Effector CD4-positive, alpha-beta T cell (primary cell): Measurements from ENCODE around the gene VANGL1.

ENCODE experiments used
- DNase-seq: peaks from one replicate; pipeline ENCODE4 v3.0.0-alpha.2; 2020

The VANGL1 gene

DNA sequence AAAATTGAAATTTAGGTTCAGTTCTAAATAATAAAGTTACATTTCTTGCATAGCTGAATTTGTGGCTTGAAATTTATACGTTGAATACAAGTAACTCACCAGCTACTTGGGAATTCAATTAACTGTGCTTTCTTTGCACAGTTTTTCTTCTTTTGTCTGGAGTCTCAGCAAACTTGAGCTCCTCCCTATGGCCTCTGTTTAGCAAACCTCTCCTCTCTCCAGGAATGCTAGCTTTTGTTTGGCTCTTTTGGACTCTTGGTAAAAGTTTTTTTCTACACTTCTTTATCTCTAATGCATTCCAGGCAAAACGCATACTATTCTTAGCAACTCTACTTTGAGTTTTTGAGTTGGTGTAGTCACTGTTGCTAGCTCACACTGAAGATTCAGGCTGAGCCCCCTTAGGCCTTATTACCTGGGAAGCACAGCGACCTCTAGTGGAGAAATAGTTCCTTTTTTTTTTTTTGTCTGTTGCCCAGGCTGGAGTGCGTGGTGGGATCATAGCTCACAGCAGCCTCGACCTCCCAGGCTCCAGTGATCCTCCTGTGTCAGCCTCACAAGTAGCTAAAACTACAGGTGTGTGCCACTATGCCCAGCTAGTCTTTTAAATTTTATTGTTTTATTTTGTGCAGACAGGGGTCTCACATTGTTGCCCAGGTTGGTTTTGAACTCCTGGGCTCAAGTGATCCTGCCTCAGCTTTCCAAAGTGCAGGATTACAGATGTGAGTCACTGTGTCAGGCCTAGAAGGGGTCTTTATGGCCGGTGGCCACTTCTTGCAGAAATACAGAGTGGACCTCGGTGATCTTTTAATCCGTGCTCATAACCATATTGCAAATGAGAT lies 65.0 kb downstream of the VANGL1 start:
- no peak for DNase-seq

DNA sequence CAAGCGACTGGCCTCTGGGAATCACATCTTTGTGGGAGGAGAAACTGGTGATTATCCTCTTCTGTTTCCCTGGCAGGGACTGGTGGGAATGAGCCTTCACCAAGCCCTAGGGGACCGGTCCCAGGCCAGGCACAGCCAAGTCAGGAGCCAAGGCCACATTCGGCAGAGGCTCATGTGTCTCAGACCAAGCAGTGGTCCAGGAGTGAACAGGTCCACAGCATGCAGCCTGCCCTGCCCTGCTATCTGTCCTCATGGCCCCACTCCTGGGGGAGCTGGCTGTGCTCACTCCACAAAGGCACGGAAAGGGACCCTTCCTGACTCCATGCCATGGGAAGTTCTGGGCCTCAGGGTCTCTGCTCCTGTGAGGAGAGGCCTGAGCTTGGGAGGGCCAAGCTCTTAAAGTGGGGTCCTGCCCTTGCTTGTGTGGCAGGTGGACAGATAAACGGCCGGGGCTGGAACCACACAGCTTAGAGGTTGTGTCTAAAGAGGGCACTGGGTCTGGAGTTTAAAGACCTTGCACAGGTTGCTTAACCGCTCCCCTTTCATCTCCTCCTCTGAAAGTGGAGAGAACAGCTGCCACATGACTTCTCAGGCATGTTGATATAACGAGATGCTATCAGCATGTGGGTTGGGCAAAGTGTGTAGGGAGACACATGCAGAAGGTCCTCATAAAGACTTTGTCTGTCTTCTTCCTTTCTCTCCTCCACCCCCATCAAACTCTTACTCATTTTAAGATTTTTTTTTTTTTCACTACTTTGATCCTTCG lies 69.3 kb downstream of the VANGL1 start:
- DNase-seq: no peak

DNA sequence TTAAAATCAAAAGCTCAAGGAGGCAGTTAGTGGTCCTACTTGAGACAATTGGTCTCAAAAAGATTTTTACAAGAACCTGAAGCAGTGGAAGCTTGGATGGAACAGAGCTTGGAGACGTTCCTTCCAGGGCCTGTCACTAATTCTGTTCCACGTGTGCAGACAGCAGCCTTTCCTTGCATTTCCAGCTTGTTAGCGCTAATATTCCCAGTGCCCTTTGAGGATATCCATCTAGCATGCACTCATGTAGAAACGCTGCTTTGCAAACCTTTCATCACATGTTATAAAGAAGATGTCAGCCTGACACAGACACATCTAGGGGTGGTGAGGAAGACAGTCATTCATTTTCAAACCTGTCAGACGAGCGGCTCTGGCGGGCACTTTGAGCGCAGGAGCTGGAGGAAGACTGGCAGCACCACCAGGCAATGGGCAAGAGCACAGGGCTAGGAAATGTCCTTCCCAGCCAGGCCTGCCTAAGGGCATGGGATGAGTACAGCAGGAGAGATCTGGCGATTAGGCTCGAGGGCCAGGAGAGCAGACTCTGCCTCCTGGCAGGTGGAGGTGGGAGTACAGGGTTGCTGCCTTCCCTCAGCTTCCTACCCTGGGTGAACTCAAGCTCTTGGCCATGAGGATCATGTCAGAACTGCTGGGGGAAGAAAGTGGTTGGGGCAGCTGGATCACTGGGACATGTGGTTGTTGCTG lies 71.3 kb downstream of the VANGL1 start:
- DNase-seq: no peak

DNA sequence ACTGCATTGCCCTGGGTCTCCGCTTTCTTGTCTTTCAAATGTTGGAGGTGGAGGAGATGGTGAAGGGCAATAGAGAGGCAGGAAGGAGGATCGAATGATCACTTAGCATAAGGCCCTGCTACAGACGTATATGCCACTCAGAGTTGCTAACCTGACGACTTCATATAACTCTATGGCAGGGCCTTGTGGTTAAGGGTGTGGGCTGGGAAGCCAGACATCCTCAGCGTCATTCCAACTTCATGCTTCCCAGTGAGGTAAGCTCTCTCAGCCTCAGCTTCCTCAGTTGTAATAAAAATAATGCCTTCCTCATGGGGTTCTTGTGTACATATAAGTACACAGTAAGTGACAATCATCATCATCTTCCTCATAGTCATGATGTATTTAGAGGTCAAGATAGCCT lies 72.1 kb downstream of the VANGL1 start:
- DNase-seq: no peak

DNA sequence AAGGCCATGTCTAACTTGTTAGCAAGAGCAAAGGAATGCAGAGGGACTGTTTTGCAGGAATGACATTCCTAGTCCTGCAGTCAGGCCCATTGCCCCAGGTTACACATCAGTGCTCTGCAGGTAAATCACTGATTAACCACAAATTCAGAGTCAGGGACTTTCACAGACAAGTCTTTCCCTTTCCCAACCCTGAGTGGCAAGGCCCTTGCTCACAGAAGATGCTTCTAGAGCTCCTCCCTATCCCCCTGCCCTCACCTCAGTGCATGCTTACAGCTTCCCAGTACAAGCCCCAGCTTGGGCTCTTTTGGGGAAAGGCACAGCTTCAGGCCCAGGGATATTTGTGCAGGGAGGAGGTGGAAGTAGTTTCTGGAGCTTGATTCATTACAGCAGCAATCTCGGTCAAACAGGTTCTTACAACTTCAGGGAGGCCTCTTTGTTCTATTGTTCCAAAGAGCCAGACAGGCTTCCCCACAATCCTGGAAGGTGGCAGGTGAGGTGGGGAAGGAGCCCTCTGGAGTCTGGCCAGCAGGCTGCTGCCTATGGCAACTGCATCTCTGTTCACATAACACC lies 72.9 kb downstream of the VANGL1 start:
- DNase-seq: no peak

DNA sequence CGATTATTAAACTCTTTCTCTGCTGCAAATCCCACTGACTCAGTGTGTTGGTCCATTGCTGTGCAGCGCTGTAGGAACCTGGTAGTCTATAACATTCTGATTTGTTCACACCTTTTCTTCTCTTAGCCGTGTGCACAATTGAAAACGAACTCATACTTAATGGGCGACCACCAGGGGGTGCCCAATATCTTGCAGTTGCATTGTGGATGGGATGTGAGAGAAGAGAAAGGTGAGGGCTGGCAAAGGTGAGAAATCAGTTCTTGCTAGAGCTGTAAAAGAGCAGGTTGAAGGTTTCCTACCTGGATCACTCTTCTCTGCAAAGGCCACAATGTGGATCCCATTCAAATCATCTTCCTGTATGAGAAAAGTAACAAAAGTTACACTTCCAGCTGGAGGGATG lies 75.8 kb downstream of the VANGL1 start:
- DNase-seq: no peak

DNA sequence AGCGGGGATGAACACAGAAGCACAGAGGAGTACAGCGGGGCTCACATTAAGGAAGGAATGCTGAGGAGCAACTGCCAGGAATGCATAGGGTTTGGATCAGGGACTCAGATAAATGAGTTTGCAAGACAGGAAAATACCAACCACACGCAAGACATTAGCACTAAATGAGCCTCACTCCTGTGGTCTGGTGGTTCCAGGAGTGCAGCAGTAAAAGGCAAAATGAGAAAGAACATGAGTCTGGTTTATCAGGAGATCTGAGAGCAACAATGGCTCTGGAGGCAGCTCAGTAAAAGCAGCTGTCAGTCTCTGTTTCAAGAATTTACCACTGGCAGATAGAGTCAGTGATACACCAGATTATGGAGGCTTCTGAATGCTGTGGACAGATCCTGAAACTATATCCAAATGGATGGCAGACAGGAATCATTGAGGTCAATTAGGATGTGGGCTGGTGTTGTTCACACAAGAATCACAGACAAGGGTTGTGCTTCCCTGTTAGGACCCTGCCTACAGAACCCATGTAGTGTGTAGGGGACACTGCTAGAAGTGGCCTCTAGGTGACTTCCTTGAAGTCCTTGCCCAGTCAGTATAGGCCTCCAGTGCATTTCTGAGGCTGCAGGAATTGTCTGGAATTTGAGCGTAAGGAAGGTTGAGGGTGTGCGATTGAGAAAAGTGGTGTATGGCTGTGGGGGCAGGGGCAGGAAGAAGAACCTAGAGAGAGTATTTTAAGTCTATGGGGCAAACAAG lies 76.4 kb downstream of the VANGL1 start:
- no peak for DNase-seq

DNA sequence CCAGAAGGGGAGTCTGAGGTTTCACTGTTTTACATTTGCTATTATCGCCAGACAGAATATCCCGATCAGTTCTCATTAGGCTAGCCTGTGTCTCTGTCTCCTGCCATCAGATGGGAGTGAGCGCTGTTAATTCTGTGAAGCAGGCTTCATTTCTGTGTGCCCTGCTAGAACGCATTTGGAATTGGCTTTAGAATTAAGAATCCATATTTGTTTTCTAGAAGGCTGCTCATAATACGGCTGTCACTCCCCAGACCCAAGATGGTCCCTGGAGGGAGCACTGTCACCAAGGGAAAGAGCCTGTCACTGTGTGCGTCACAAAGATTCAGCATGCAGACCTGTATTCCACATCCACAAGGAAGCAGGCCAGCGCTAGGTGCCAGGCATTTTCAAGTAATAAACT lies 77.5 kb downstream of the VANGL1 start:
- no peak for DNase-seq

DNA sequence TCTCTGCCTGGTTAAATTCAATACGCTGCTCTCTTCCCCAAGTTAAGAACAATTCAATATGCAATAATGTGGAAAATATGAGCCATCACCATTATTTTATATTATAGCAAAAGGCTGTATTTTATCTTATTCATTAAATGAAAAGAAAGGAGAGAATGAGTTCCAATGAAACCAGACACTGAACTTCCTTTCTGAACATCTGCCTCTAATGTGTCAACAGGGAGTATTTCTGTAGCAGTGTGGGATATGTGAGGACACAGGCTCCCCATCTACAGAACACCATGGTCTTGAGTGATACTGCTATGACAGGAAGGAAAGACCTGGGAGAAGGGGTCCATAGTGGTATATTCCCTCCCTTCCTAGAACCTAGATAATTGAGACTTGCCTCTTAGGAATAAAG lies 80.5 kb downstream of the VANGL1 start:
- DNase-seq: no peak

DNA sequence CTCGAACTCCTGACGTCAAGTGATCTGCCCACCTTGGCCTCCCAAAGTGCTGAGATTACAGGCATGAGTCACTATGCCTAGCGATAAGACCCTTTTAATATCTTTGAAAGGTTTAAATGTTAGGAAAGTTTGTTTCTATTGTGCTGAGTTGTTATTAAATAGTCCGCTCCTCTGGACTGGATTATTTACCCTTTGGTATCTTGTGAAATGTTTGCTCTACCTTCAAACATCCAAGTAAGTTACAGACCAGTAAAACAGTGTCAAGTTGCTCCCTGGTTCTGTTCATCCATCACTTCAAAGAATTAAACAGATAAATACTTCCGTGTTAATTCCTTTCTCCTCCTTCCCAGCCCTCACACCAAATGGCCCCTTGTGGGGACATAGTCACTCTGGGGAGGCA lies 82.0 kb downstream of the VANGL1 start:
- no peak for DNase-seq

DNA sequence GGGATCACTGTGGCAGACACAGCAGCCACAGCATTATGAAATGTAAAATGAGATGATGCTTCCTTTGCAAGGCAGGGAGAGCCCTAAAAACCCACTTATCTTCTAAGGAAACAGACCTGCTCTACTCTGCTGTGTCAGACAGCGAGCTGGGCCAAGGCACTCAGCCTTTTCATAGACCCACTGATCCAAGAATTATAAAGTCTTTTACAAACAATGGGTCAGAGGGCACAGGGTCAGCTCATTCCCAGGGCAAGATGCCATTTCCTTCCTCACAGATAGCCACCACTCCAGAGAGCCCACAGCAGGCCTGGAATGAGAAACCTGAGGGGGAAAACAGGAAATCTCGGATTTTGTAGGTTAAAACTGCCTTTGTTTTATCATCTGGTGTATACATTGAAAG lies 83.8 kb downstream of the VANGL1 start:
- no peak for DNase-seq

DNA sequence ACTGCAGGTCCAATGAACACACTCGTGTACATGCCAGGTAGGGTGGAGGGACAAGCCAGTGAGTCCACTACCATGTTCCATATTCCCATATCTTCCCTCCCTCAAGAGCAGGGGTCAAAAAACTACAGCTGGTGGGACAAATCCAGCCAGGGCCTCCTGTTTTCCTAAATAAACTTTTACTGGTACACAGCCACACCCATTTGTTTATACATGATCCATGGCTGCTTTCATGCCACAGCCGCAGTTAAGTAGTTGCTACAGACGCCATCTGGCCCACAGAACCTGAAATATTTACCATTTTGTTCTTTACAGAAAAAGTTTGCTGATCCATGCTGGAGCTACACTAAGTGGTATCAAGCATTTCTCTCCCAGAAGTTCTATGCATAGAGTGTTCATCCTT lies 84.4 kb downstream of the VANGL1 start:
- DNase-seq: no peak

DNA sequence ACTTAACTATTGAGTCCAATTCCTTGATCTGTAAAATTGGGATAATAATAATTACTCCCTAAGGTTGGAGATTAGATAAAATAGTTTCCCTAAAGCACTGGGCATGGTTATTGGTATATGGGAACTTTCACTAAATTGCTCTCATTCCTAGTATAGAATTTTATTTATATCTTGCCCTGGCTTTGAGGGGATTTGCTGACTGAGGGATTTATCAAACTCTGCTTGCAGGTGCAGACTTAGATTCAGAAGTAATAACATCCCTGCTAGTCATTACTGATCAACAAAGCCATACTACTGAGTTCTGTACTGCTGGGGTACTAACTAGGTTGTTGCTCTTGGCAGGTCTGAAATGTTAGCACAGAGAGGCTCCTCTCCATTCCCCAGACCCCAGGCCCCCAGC lies 84.8 kb downstream of the VANGL1 start:
- DNase-seq: no peak

DNA sequence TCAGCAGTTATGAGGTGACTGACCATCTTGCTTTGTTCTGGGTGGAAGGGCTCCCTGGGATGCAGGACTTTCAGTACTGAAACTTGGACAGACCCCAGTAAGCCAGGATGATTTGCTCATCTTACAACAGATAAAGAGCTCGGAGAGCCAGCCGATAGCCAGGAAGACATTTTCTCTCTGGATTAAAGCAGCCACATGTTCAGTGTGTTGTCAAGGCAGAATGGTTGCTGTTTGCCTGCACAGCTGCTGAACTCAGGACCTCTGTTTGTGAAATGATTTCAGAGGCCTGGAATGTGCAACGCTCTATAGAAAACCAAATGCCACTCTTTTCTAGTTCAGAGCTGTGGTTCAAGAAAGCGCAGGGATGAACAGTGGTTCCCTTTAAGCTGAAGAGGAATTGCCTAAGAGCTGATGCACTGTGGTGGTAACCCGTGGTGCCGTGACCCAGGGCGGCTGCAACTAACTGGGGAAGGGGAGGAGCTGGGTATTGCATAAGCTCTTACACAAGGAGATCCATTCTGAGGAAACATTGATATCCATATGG lies 86.0 kb downstream of the VANGL1 start:
- DNase-seq: no peak

DNA sequence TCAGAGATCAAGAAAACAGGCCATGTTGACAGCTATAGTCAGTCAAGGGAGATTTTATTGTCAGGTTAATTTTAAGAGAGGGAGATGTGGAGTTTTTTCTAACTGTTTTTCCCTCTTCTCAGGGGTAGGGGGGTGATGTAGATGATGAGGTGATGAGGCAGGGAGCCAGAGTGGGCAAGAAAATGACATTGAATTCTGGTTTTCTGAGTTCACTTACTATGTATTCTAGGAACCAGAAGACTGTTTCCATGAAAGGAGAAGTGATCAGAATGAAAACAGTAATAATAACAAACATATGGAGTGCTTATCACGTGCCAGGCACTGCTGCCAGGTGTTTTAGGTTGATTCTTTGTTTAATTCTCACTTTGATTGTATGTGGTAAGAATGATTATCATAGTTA lies 86.6 kb downstream of the VANGL1 start:
- no peak for DNase-seq

DNA sequence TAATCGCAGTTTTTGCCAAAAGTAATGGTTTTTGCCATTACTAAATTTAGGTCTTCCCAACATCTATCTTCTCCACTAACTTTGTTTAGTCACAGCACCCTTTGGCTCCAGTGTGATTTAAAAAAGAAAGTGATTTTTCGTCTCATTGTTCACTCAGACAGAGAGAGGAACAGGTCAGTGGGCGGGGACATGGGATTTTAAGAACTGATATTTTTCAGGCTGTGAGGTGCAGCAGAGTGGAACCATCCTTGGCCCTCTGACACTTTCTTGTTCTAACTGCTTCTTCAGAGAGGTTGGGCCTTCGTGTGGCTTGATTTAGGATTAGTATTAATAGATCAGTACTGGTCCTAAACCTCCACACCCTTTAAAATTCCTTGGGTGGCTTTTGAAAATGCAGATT lies 88.0 kb downstream of the VANGL1 start:
- no peak for DNase-seq

DNA sequence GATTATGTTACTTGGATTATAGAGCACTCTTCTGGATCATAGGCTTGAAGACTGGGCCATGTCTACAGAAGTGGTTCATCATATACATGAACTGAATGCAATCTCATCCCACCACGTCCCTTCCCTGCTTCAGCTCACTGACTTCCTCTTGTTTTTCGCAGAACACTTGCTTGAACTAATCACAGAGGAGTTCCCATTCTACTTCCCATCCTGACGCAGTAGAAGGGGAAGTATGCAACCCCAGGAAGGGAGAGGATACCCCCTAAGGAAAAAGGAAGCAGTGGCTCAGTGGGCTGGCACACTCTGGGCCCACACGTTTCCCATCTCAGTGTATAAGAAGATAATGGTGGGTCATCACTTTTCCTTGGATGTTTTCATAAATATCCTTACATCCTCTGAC lies 90.5 kb downstream of the VANGL1 start:
- no peak for DNase-seq

DNA sequence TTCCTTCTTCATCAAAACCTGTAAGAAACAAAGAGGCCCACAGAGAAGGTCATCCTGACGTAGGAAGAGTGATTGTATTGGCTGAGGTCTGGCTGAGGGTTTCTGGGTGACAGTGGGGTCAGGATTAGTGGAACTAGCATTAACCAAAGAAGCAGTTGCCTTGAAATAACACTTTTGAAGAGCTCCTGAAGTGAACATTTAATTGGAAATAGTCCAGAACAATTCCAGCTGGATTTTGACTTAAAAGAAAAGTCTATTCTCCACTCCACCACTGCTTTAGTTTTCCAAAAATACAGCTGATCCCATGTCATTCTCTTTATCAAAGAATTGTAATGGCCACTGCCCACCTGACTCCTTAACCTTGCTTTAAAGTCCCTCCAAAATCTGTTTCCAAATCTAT lies 99.0 kb downstream of the VANGL1 start:
- no peak for DNase-seq

DNA sequence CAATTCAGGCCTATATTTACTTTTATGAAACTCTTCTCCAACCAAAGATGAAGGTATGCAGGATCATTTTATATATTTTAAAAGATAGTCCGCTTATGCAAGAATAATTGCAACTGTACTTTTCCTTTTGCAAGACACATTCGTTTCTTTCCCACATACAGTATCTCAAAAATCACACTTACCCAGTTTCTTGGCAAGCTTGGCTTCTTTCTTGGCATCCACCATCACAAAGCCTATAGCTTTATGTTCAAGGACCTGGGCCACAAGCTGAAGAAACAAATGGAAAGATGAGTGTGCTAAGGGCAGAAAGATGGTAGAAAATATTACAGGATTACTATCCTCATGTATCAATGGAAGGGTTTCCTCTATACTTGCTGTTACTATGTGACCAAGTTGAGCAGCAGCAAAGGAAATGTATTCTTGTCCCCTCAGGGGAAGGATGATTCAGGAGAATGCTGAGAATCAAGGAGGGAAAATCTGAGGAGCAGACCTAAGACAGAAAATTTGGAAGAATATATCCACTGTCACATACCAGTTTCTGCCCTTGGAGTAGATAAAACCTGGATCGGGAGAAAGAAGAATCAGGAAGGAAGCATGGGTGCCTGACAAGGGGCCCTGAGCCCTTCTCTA lies 103.0 kb downstream of the VANGL1 start:
- DNase-seq: no peak

DNA sequence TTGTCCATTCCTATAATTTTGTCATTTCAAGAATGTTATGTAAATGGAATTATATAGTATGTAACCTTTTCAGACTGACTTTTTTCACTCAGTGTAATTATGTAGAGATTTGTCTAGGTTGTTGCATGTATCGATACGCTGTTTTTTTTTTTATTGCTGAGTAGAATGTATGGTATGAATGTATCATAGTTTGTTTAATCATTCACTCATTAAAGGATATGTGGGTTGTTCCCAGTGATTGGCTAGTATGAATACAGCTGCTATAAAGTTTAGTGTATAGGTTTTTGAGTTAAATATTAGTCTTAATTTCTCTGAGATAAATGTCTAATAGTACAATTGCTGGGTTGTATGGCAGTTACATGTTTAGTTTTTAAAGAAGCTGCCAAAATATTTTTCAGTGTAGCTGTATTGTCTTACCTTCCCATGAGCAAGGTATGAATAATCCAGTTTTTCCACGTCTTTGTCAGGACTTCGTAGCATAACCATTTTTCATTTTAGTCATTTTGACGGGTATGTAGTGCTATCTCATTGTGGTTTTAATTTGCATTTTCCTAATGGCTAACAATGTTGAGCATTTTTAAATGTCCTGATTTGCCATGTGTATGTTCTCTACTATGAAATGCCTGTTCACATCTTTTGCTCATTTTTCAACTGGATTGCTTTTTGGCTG lies 104.4 kb downstream of the VANGL1 start:
- DNase-seq: no peak
